ENCODE results near the gene DDX3Y. TPM values are rescaled to one million over a fixed set of nuclear protein-coding genes. Genes with fewer than 3 reads are reported as not detected.

DDX3Y gene
- total RNA-seq, result 33.9 and 34.2 TPM in 2 replicates

DNA sequence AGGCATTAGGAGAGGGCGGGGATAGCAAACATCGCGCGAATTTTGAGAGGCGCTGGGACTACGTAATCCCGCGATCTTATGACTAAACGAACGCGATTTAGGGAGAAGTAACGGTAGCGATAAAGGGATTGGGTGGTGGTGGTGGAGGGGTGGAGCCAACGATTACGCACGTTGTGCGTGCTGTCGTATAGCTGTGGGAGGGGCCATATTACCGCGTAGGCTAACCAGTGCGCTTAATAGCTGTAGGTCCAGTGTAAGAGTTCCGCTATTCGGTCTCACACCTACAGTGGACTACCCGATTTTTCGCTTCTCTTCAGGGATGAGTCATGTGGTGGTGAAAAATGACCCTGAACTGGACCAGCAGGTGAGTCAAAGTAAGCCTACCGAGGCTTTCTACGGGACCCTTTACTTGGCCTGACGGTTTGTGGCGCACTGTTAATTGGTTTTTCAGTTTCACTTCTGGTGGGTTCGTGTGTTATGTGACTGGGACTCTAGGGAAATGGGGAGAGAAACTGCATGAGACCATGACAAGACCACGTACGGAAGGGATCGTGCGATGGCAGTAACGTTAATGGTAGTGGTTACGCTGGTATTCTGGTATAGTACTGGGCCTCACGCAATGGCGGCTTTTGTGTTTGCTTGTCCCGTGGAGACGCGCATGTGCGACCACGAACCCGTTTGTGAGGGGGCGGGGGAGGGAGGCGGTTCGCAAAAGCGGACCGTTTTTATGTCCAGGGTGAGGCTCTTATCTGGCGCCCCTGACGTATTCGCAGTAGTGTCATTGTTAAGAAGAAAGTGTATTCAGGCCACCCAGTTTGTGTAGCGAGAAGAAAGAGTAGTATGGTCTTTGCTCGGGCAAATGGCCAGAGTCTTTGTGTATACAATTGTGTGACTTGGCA lies at the start of gene DDX3Y:
TSS of gene DDX3Y (plus strand) at position 251 of the 899 bp plus-strand sequence. CDS start at position 320, 69 bp downstream.

Other genes with a start within 250 kb of the DDX3Y start
- gene USP9Y, start 203.6 kb upstream of the DDX3Y start, total RNA-seq, result 11.7 and 15.3 TPM in 2 replicates